IMR-90 (cell line): Measurements from ENCODE around the gene H2BK1. TPM values are rescaled to one million over a fixed set of nuclear protein-coding genes. Genes with fewer than 3 reads are reported as not detected.

Experiments
- ATAC-seq: fragments of 200-7000 bp; cut with Tn5 transposase; 2 replicates; pipeline ENCODE4 v1.9.1; 2020; ENCODE audit warnings: low read depth, mild to moderate bottlenecking, moderate library complexity
- BruUV-seq: library from RNA; stranded (reverse); fragments of 400-500 nt; replicated peaks from 2 replicates; lab custom pipeline; 2021; lab: Mats Ljungman, UMichigan
- CTCF ChIA-PET: fragments of 300-600 bp; formaldehyde crosslinking; extraction: SDS; loops from one replicate; lab custom pipeline; 2021; ENCODE audit warnings: antibody characterized with exemption; lab: Yijun Ruan, JAX
- POLR2A ChIA-PET: fragments of 300-600 bp; sonication (Branson Sonifier 250); formaldehyde crosslinking; loops from one replicate; lab custom pipeline; 2022; ENCODE audit warnings: antibody characterized with exemption; ENCODE audit not compliant: unreplicated experiment; lab: Charles Lee
- DNase-seq: peaks from one replicate; pipeline ENCODE4 v3.0.0; 2013
- H2AFZ ChIP-seq: replicated peaks from 2 replicates; pipeline ENCODE3; 2013; ENCODE audit warnings: low read length, mild to moderate bottlenecking; ENCODE audit not compliant: poor library complexity
- H2AK5ac ChIP-seq: 2 replicates; pipeline ENCODE4 v1.6.1; 2013; ENCODE audit warnings: low read depth, low read length, inconsistent platforms
- H2AK9ac ChIP-seq: replicated peaks from 2 replicates; pipeline ENCODE3; 2013; ENCODE audit warnings: mild to moderate bottlenecking, low read depth, low read length, moderate library complexity; ENCODE audit not compliant: poor library complexity
- H2BK120ac ChIP-seq: 2 replicates; pipeline ENCODE4 v1.6.1; 2013; ENCODE audit warnings: low read depth, low read length, inconsistent platforms
- H2BK15ac ChIP-seq: 3 replicates; pipeline ENCODE4 v1.6.1; 2013; ENCODE audit warnings: low read depth, low read length, inconsistent platforms
- H2BK20ac ChIP-seq: 2 replicates; pipeline ENCODE4 v1.6.1; 2013; ENCODE audit warnings: low read depth, mild to moderate bottlenecking, inconsistent platforms, low read length, moderate library complexity
- H2BK5ac ChIP-seq: 2 replicates; pipeline ENCODE4 v1.6.1; 2013; ENCODE audit warnings: mild to moderate bottlenecking, low read depth, low read length, inconsistent platforms; ENCODE audit not compliant: poor library complexity, severe bottlenecking
- H3K14ac ChIP-seq: replicated peaks from 2 replicates; pipeline ENCODE4 v1.6.1; 2013; ENCODE audit warnings: low read depth, low read length, inconsistent platforms
- H3K18ac ChIP-seq: 2 replicates; pipeline ENCODE4 v1.6.1; 2013; ENCODE audit warnings: low read depth, low read length, control low read depth
- H3K23ac ChIP-seq: 2 replicates; pipeline ENCODE4 v1.6.1; 2013; ENCODE audit warnings: low read depth, low read length, inconsistent platforms
- H3K27ac ChIP-seq: 2 replicates; pipeline ENCODE4 v1.5.1; 2013; ENCODE audit warnings: mild to moderate bottlenecking, control low read depth, low read length; ENCODE audit not compliant: insufficient read depth
- H3K27me3 ChIP-seq: 2 replicates; pipeline ENCODE4 v1.6.1; 2013; ENCODE audit warnings: low read length; ENCODE audit not compliant: control insufficient read depth, insufficient read depth
- H3K36me3 ChIP-seq: 2 replicates; pipeline ENCODE4 v1.6.1; 2013; ENCODE audit warnings: low read length, mixed read lengths; ENCODE audit not compliant: control insufficient read depth, insufficient read depth
- H3K4ac ChIP-seq: 2 replicates; pipeline ENCODE4 v1.6.1; 2013; ENCODE audit warnings: low read depth, low read length, inconsistent platforms
- H3K4me1 ChIP-seq: 2 replicates; pipeline ENCODE4 v1.6.1; 2013; ENCODE audit warnings: low read length, mixed read lengths; ENCODE audit not compliant: control insufficient read depth, insufficient read depth
- H3K4me2 ChIP-seq: 2 replicates; pipeline ENCODE4 v1.6.1; 2013; ENCODE audit warnings: low read depth, mild to moderate bottlenecking, control low read depth, low read length, moderate library complexity
- H3K4me3 ChIP-seq: 2 replicates; pipeline ENCODE4 v1.5.1; 2013; ENCODE audit warnings: low read depth, mild to moderate bottlenecking, control low read depth, low read length, moderate library complexity; ENCODE audit not compliant: insufficient read depth
- H3K56ac ChIP-seq: 2 replicates; pipeline ENCODE4 v1.6.1; 2013; ENCODE audit warnings: low read length, inconsistent platforms; ENCODE audit not compliant: insufficient read depth; ENCODE audit errors: extremely low read depth
- H3K79me1 ChIP-seq, 2 experiments: 2 replicates each; pipeline ENCODE4 v1.6.1; 2013; ENCODE audit warnings: low read length in 2 of 2, inconsistent platforms in 1 of 2, low read depth in 1 of 2
- H3K9ac ChIP-seq: 2 replicates; pipeline ENCODE4 v1.6.1; 2013; ENCODE audit warnings: low read depth, low read length, control low read depth
- H3K9me1 ChIP-seq: 2 replicates; pipeline ENCODE4 v1.6.1; 2013; ENCODE audit warnings: low read length, inconsistent platforms; ENCODE audit not compliant: insufficient read depth
- H3K9me3 ChIP-seq: 2 replicates; pipeline ENCODE4 v1.6.1; 2013; ENCODE audit warnings: low read length; ENCODE audit not compliant: control insufficient read depth, insufficient read depth
- H4K20me1 ChIP-seq: 2 replicates; pipeline ENCODE4 v1.6.1; 2013; ENCODE audit warnings: low read length, inconsistent platforms; ENCODE audit not compliant: insufficient read depth
- H4K5ac ChIP-seq: 2 replicates; pipeline ENCODE4 v1.6.1; 2013; ENCODE audit warnings: mild to moderate bottlenecking, low read depth, low read length, control low read depth
- H4K8ac ChIP-seq, 2 experiments: 2 replicates each; pipeline ENCODE4 v1.6.1; 2013; ENCODE audit warnings: low read depth in 2 of 2, low read length in 2 of 2, control low read depth in 1 of 2, inconsistent platforms in 1 of 2
- H4K91ac ChIP-seq: 2 replicates; pipeline ENCODE4 v1.6.1; 2013; ENCODE audit warnings: low read depth, low read length, inconsistent platforms; ENCODE audit not compliant: insufficient read depth
- BHLHE40 ChIP-seq: fragments of 150-350 bp; IDR thresholded peaks from 2 replicates; pipeline ENCODE4 v1.6.1; 2016; ENCODE audit warnings: mild to moderate bottlenecking, low read depth, low read length
- CEBPB ChIP-seq: IDR thresholded peaks from 2 replicates; pipeline ENCODE4 v1.6.1; 2012; ENCODE audit warnings: low read depth, low read length, improper control_type of control experiment
- CHD1 ChIP-seq: IDR thresholded peaks from 2 replicates; pipeline ENCODE4 v1.6.1; 2012; ENCODE audit warnings: low read depth, low read length, improper control_type of control experiment
- CTCF ChIP-seq: conservative IDR thresholded peaks from 2 replicates; pipeline ENCODE4 v1.5.1; 2012; ENCODE audit warnings: mild to moderate bottlenecking, low read depth, low read length, improper control_type of control experiment
- FOS ChIP-seq: fragments of 150-350 bp; IDR thresholded peaks from 2 replicates; pipeline ENCODE4 v1.6.1; 2016; ENCODE audit warnings: low read depth, low read length
- MAFK ChIP-seq: IDR thresholded peaks from 2 replicates; pipeline ENCODE4 v1.6.1; 2012; ENCODE audit warnings: low read depth, low read length, improper control_type of control experiment
- MAZ ChIP-seq: IDR thresholded peaks from 2 replicates; pipeline ENCODE4 v1.6.1; 2012; ENCODE audit warnings: low read depth, mild to moderate bottlenecking, low read length, improper control_type of control experiment, moderate library complexity, borderline replicate concordance
- MXI1 ChIP-seq: IDR thresholded peaks from 2 replicates; pipeline ENCODE4 v1.6.1; 2012; ENCODE audit warnings: low read depth, mild to moderate bottlenecking, low read length, moderate library complexity, borderline replicate concordance
- NFE2L2 ChIP-seq: fragments of 150-350 bp; IDR thresholded peaks from 2 replicates; pipeline ENCODE4 v1.6.1; 2016; ENCODE audit warnings: low read depth, mild to moderate bottlenecking, low read length
- POLR2A ChIP-seq: IDR thresholded peaks from 2 replicates; pipeline ENCODE4 v1.6.1; 2012; ENCODE audit warnings: mild to moderate bottlenecking, low read depth, low read length
- RAD21 ChIP-seq: IDR thresholded peaks from 2 replicates; pipeline ENCODE4 v1.6.1; 2012; ENCODE audit warnings: low read length, improper control_type of control experiment
- RCOR1 ChIP-seq: IDR thresholded peaks from 2 replicates; pipeline ENCODE4 v1.6.1; 2012; ENCODE audit warnings: mild to moderate bottlenecking, low read length, improper control_type of control experiment; ENCODE audit not compliant: insufficient replicate concordance
- RFX5 ChIP-seq: IDR thresholded peaks from 2 replicates; pipeline ENCODE4 v1.8.0; 2012; ENCODE audit warnings: low read depth, mild to moderate bottlenecking, low read length, moderate library complexity
- SMC3 ChIP-seq: fragments of 150-350 bp; IDR thresholded peaks from 2 replicates; pipeline ENCODE4 v1.6.1; 2016; ENCODE audit warnings: low read depth, mild to moderate bottlenecking, antibody characterized with exemption, low read length, moderate library complexity
- WGBS, 2 experiments: methylation state at CpG; one replicate each; pipeline versions ENCODE4 v1.1.5 to v1.1.7; 2013; ENCODE audit warnings: missing lambda C conversion rate in 2 of 2; ENCODE audit not compliant: insufficient read length in 1 of 2; ENCODE audit errors: extremely low coverage in 2 of 2; 5-methylcytosine and 5-hydroxymethylcytosine counted together
- dilution Hi-C: fragments of 300-500 bp; cut with HindIII; formaldehyde crosslinking; loops from one replicate; pipeline ENCODE4 v1.14.3; 2018; ENCODE audit warnings: low sequenced_read_pairs; ENCODE audit not compliant: unreplicated experiment
- in situ Hi-C: fragments of 300-500 bp; cut with MboI; formaldehyde crosslinking; loops from 3 replicates; pipeline ENCODE4 v1.14.3; 2019; ENCODE audit warnings: low sequenced_read_pairs, inconsistent platforms, mixed read lengths
- intact Hi-C: fragments of 100-400 bp; cut with micrococcal nuclease; formaldehyde crosslinking; loops from 2 replicates; pipeline ENCODE4 v1.10.0; 2022
- polyA plus RNA-seq, 3 experiments: library from polyadenylated mRNA; depleted of rRNA; stranded (reverse); fragments of >200 nt; gene quantifications; 2 replicates each; pipeline ENCODE4 v1.2.3, GENCODE V29; 2012; ENCODE audit warnings: low replicate concordance in 1 of 3
- total RNA-seq: library from RNA; depleted of rRNA; stranded (reverse); fragments of >200 nt; gene quantifications from 2 replicates; pipeline ENCODE4 v1.2.3, GENCODE V29; 2012
- TF ChIP-seq, protein P1 (sequence below): fragments of 150-350 bp; IDR thresholded peaks from 2 replicates; pipeline ENCODE4 v1.6.1; 2016; ENCODE audit warnings: low read depth, mild to moderate bottlenecking, low read length, moderate library complexity, borderline replicate concordance
- TF ChIP-seq, protein P2 (sequence below): fragments of 150-350 bp; IDR thresholded peaks from 2 replicates; pipeline ENCODE4 v1.6.1; 2017; ENCODE audit warnings: mild to moderate bottlenecking, antibody characterized with exemption, low read length, low read depth

H2BK1 gene
- total and polyA plus RNA-seq, 2 of the 4 experiments (the other 2 are of a cell fraction), result not detected

DNA sequence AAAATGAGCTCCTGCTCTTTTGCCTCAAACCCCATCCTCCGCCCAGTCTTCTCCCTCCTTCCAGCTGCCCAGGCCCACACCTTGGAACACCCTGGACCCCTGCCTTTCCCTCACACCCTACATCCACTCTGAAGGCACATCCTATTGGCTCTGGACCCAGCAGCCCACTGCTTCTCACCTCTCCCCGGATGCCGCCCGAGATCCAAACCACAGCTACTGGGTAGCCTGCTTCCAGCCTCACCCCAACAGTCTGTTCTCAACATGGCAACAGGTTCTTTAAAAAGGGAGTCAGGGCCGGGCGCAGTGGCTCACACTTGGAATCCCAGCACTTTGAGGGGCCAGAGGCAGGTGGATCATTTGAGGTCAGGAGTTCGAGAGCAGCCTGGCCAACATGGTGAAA is 47.7 kb upstream of the H2BK1 start:
- no peak for DNase-seq
- no peaks in the 10 kb centered on the region for H3K9me1 ChIP-seq
- no peaks in the 10 kb centered on the region for H3K9me3 ChIP-seq
- H3K4me1 ChIP-seq, result peaks cover 3% of the 10 kb centered on the region; the same call in 1 of the 2 replicates
- dilution Hi-C loops (no loop called here), in situ Hi-C loops (no loop called here), intact Hi-C loops (no loop called here)
- H3K9ac ChIP-seq, result no peak overlapping the region
- no peak overlapping the region for H4K8ac ChIP-seq
- POLR2A ChIA-PET, result no interaction called here
- H3K36me3 ChIP-seq, result no peaks in the 10 kb centered on the region
- H2BK5ac ChIP-seq, result no peak overlapping the region
- H3K14ac ChIP-seq, result no peak overlapping the region
- no peak overlapping the region for H4K91ac ChIP-seq
- H3K4me2 ChIP-seq, result no peak overlapping the region
- H4K20me1 ChIP-seq, result no peaks in the 10 kb centered on the region
- no peak overlapping the region for H3K4ac ChIP-seq
- no peak for ATAC-seq
- no peak overlapping the region for H3K27ac ChIP-seq
- H2AFZ ChIP-seq, result no peak overlapping the region
- BruUV-seq, result no TSS peak
- H3K79me1 ChIP-seq, result 0 out of 4 replicates have a peak, but pooled peaks cover 0 to 2% of the 10 kb centered on the region in 2 experiments
- H2BK120ac ChIP-seq, result no peak overlapping the region
- TF ChIP-seq MXI1, result no peak
- no peak for TF ChIP-seq SMC3
- no peak for TF ChIP-seq FOS
- no peak for TF ChIP-seq CTCF
- TF ChIP-seq, protein P1, sequence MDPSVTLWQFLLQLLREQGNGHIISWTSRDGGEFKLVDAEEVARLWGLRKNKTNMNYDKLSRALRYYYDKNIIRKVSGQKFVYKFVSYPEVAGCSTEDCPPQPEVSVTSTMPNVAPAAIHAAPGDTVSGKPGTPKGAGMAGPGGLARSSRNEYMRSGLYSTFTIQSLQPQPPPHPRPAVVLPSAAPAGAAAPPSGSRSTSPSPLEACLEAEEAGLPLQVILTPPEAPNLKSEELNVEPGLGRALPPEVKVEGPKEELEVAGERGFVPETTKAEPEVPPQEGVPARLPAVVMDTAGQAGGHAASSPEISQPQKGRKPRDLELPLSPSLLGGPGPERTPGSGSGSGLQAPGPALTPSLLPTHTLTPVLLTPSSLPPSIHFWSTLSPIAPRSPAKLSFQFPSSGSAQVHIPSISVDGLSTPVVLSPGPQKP, result no peak
- no peak for TF ChIP-seq MAFK
- no peak for TF ChIP-seq MAZ
- no peak for TF ChIP-seq NFE2L2
- TF ChIP-seq, protein P2, sequence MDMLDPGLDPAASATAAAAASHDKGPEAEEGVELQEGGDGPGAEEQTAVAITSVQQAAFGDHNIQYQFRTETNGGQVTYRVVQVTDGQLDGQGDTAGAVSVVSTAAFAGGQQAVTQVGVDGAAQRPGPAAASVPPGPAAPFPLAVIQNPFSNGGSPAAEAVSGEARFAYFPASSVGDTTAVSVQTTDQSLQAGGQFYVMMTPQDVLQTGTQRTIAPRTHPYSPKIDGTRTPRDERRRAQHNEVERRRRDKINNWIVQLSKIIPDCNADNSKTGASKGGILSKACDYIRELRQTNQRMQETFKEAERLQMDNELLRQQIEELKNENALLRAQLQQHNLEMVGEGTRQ, result no peak
- no peak for TF ChIP-seq RAD21
- TF ChIP-seq POLR2A, result no peak
- TF ChIP-seq RFX5, result no peak
- no peak for TF ChIP-seq BHLHE40
- TF ChIP-seq CEBPB, result no peak
- no peak for TF ChIP-seq CHD1
- TF ChIP-seq RCOR1, result no peak
- H4K5ac ChIP-seq, result no peak overlapping the region
- no peak overlapping the region for H3K4me3 ChIP-seq
- no peak overlapping the region for H2AK9ac ChIP-seq
- no peak overlapping the region for H2BK20ac ChIP-seq
- CTCF ChIA-PET, result no interaction called here
- H2AK5ac ChIP-seq, result no peak overlapping the region
- no peak overlapping the region for H3K18ac ChIP-seq
- no peak overlapping the region for H3K56ac ChIP-seq
- 100% methylated on average over 3 of the region's 7 CpGs; no CpG with 5 or more reads in 1 of the 2 experiments for WGBS, 2 experiments
- no peak overlapping the region for H3K23ac ChIP-seq
- H2BK15ac ChIP-seq, result no peak overlapping the region
- peaks cover 39% of the 10 kb centered on the region for H3K27me3 ChIP-seq
